Keratinocyte (primary cell): Measurements from ENCODE around the gene SDHAF1. TPM values are rescaled to one million over a fixed set of nuclear protein-coding genes. Genes with fewer than 3 reads are reported as not detected.

ENCODE experiments used
- DNase-seq: peaks from one replicate; pipeline ENCODE4 v3.0.0-alpha.2; 2011; ENCODE audit warnings: low read depth, missing footprints, low spot score
- FAIRE-seq: peaks from 2 replicates; lab custom pipeline; 2011; peaks lifted over from hg19 to GRCh38; lab: Jason Lieb, UNC
- H2AFZ ChIP-seq: 2 replicates; pipeline ENCODE4 v1.6.0; 2012; ENCODE audit warnings: low read length, control low read depth, inconsistent platforms; ENCODE audit not compliant: control insufficient read depth
- H3K27ac ChIP-seq: 2 replicates; pipeline ENCODE4 v1.5.1; 2011; ENCODE audit warnings: low read length; ENCODE audit not compliant: control insufficient read depth, insufficient read depth
- H3K27me3 ChIP-seq: 3 replicates; pipeline ENCODE4 v1.6.0; 2011; ENCODE audit warnings: low read length; ENCODE audit not compliant: control insufficient read depth, insufficient read depth; ENCODE audit errors: extremely low read depth
- H3K36me3 ChIP-seq, 2 experiments: 2 replicates in 1 of 2; 3 replicates in 1 of 2; pipeline ENCODE4 v1.5.1; 2011; ENCODE audit warnings: low read length in 2 of 2, mild to moderate bottlenecking in 1 of 2; ENCODE audit not compliant: control insufficient read depth in 2 of 2, insufficient read depth in 2 of 2; ENCODE audit errors: extremely low read depth in 1 of 2
- H3K4me1 ChIP-seq: 3 replicates; pipeline ENCODE4 v1.5.1; 2011; ENCODE audit warnings: low read length; ENCODE audit not compliant: control insufficient read depth, insufficient read depth; ENCODE audit errors: extremely low read depth
- H3K4me2 ChIP-seq: 3 replicates; pipeline ENCODE4 v1.6.0; 2011; ENCODE audit warnings: low read depth, low read length; ENCODE audit not compliant: control insufficient read depth, insufficient read depth; ENCODE audit errors: extremely low read depth
- H3K4me3 ChIP-seq, 3 experiments: fragments of 200-600 bp in 1 of 3; sonication (generic) in 1 of 3; 2 replicates in 2 of 3; 3 replicates in 1 of 3; pipeline ENCODE4 v1.5.1; 2011 to 2016; ENCODE audit warnings: low read length in 3 of 3, mild to moderate bottlenecking in 3 of 3, control low read depth in 2 of 3, inconsistent platforms in 1 of 3, low read depth in 1 of 3, mixed read lengths in 1 of 3, mixed run types in 1 of 3, moderate library complexity in 1 of 3; ENCODE audit not compliant: control insufficient read depth in 2 of 3, insufficient read depth in 2 of 3; ENCODE audit errors: extremely low read depth in 1 of 3
- H3K79me2 ChIP-seq: 2 replicates; pipeline ENCODE4 v1.6.0; 2012; ENCODE audit warnings: low read length; ENCODE audit not compliant: control insufficient read depth, insufficient read depth
- H3K9ac ChIP-seq: 3 replicates; pipeline ENCODE4 v1.6.0; 2011; ENCODE audit warnings: low read length; ENCODE audit not compliant: control insufficient read depth, insufficient read depth; ENCODE audit errors: extremely low read depth
- H3K9me1 ChIP-seq: 3 replicates; pipeline ENCODE4 v1.6.0; 2011; ENCODE audit warnings: low read length; ENCODE audit not compliant: control insufficient read depth, insufficient read depth; ENCODE audit errors: extremely low read depth
- H3K9me3 ChIP-seq: 2 replicates; pipeline ENCODE4 v1.5.1; 2012; ENCODE audit warnings: low read depth, low read length; ENCODE audit not compliant: control insufficient read depth
- H4K20me1 ChIP-seq: 3 replicates; pipeline ENCODE4 v1.6.0; 2011; ENCODE audit warnings: low read length; ENCODE audit not compliant: control insufficient read depth, insufficient read depth; ENCODE audit errors: extremely low read depth
- EZH2 ChIP-seq: IDR thresholded peaks from one replicate; pipeline ENCODE4 v1.6.1; 2012; ENCODE audit warnings: inconsistent platforms, mild to moderate bottlenecking, low read length, moderate library complexity
- dilution Hi-C: fragments of 300-500 bp; cut with MboI; formaldehyde crosslinking; loops from one replicate; pipeline ENCODE4 v1.7.0; 2020; ENCODE audit warnings: low sequenced_read_pairs; ENCODE audit not compliant: extremely low pct_ligation_motif_present
- polyA plus RNA-seq, 5 experiments: library from polyadenylated mRNA; depleted of rRNA in 3 of 5; stranded (reverse) in 3 of 5; stranded (forward) in 1 of 5; unstranded in 1 of 5; fragments of >200 nt; gene quantifications; 1 replicate in 1 of 5; 2 replicates in 3 of 5; 3 replicates in 1 of 5; pipeline versions ENCODE4 v1.2.1 to v1.2.3, GENCODE V29; 2011 to 2012; ENCODE audit warnings: missing spikeins in 2 of 5, low read depth in 1 of 5, low replicate concordance in 1 of 5
- TF ChIP-seq, protein P1 (sequence below), 3 experiments: IDR thresholded peaks in 1 of 3; conservative IDR thresholded peaks in 1 of 3; optimal IDR thresholded peaks in 1 of 3; 2 replicates in 2 of 3; 3 replicates in 1 of 3; pipeline versions ENCODE3 to v1.5.1; 2011; ENCODE audit warnings: low read length in 3 of 3, mild to moderate bottlenecking in 3 of 3, moderate library complexity in 2 of 3, control low read depth in 1 of 3, inconsistent platforms in 1 of 3; ENCODE audit not compliant: insufficient read depth in 2 of 3; ENCODE audit errors: extremely low read depth in 1 of 3

Gene SDHAF1
- polyA plus RNA-seq, 1 donor (not counting 4 experiments of a cell fraction or from before 2014, with no cell fraction given) = 7.3 TPM

DNA sequence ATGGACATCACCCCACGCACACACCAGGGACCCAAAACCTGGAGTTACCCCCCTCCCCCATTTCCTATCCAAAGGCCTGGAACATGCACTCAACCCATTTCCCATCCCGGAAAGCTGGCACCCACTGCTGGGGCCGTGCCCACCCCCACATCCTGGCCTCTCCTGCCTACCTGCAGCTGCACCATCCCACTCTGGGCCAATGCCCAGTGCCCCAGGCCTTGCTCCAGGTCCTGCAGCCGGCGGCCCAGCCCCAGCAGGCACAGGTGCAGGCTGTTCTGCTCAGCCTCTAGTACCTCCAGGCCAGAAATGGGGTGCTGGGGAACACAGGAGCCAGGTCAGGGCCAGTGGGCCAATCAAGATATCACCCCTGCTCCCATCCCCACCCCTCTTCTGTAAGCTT lies 12.0 kb downstream of the SDHAF1 start:
- H3K4me3 ChIP-seq = no peak overlapping the region
- TF ChIP-seq, protein P1, sequence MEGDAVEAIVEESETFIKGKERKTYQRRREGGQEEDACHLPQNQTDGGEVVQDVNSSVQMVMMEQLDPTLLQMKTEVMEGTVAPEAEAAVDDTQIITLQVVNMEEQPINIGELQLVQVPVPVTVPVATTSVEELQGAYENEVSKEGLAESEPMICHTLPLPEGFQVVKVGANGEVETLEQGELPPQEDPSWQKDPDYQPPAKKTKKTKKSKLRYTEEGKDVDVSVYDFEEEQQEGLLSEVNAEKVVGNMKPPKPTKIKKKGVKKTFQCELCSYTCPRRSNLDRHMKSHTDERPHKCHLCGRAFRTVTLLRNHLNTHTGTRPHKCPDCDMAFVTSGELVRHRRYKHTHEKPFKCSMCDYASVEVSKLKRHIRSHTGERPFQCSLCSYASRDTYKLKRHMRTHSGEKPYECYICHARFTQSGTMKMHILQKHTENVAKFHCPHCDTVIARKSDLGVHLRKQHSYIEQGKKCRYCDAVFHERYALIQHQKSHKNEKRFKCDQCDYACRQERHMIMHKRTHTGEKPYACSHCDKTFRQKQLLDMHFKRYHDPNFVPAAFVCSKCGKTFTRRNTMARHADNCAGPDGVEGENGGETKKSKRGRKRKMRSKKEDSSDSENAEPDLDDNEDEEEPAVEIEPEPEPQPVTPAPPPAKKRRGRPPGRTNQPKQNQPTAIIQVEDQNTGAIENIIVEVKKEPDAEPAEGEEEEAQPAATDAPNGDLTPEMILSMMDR (optimal IDR thresholded peaks at IDR 0.05 in 1 of 3, IDR thresholded peaks at IDR 0.05 in 1 of 3, conservative IDR thresholded peaks at IDR 0.05 in 1 of 3; ENCODE audit: extremely low read depth in 1 of 3, insufficient read depth in 2 of 3, low read length in 3 of 3) = no peak
- no peak for TF ChIP-seq EZH2
- peaks cover 6% of the 10 kb centered on the region for H3K4me1 ChIP-seq
- dilution Hi-C loops = no loop called here
- H4K20me1 ChIP-seq = no peaks in the 10 kb centered on the region
- H2AFZ ChIP-seq = no peak overlapping the region
- FAIRE-seq = no peak
- H3K79me2 ChIP-seq = no peaks in the 10 kb centered on the region
- H3K9me1 ChIP-seq = no peaks in the 10 kb centered on the region
- no peaks in the 10 kb centered on the region for H3K27me3 ChIP-seq
- H3K27ac ChIP-seq = no peak overlapping the region
- H3K4me2 ChIP-seq = no peak overlapping the region
- H3K9ac ChIP-seq = no peak overlapping the region
- no peaks in the 10 kb centered on the region for H3K9me3 ChIP-seq
- no peak for DNase-seq
- H3K36me3 ChIP-seq = no peaks in the 10 kb centered on the region

DNA sequence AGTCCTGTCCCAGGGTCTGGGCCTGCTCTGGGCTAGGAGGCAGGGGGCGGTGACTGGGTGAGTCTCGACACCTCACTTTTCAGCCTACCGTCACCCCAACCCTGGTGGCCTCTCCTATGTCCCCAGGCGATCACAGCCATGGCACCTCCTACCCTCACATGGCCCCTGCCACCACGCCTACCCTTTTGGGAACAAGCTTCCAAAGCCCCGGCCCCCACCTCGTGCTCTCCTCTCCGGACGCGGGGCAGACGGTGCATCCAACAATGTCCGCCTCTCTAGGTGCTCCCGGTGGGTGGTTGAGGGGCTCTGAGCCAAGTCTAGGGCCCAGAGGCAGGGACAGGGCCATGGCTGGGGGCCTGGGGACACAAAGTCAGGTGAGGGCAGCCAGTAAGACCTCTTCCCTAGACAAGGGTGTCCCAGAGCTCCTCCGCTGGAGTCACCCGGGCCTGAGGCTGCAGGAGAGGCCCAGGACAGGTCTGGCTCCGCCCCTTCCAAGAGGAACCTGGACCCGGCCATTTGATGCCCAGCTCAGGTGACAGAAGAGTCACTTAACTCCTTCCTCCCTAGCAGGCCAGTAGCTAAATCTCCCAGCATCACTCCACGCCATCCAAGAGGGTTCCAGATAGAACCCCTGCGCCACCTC lies 13.5 kb downstream of the SDHAF1 start, which contains the start of gene SYNE4:
TSS of gene SYNE4 (minus strand) at position 478 of the 643 bp plus-strand sequence. CDS start at position 346, 132 bp downstream.
- Histone ChIP-seq H3K9ac (peak within 1 kb of the TSS; percentile 56), H3K9me3 (no peaks in the 10 kb centered on the region)
- no peak for DNase-seq

More for the DNA sequence above, 13.5 kb downstream of the SDHAF1 start, which contains the start of gene SYNE4:
- Histone ChIP-seq H3K36me3 (no peaks in the 10 kb centered on the region), H3K27me3 (no peaks in the 10 kb centered on the region), H4K20me1 (no peaks in the 10 kb centered on the region), H3K9me1 (no peaks in the 10 kb centered on the region), H3K4me2 (peak within 1 kb of the TSS; percentile 71), H3K27ac (no peak within 1 kb of the TSS), H3K4me3 (peak within 1 kb of the TSS; percentile 18 to 46 (median 35)), H3K4me1 (peaks cover 8% of the 10 kb centered on the region), H2AFZ (peak within 1 kb of the TSS; percentile 26), H3K79me2 (peaks cover 4% of the 10 kb centered on the region)
- FAIRE-seq = no peak
- dilution Hi-C loops = no loop called here
- TF ChIP-seq, protein P1 (optimal IDR thresholded peaks at IDR 0.05 in 1 of 3, IDR thresholded peaks at IDR 0.05 in 1 of 3, conservative IDR thresholded peaks at IDR 0.05 in 1 of 3; ENCODE audit: extremely low read depth in 1 of 3, insufficient read depth in 2 of 3, low read length in 3 of 3) = no peak
- TF ChIP-seq EZH2 = no peak
